ENCODE measurements around the gene MYO1B. TPM values are rescaled to one million over a fixed set of nuclear protein-coding genes. Genes with fewer than 3 reads are reported as not detected.

MYO1B gene
- total RNA-seq, 3 donors from 2014 or later = 35.1 to 64.8 (median 54.6) TPM

GRCh38 chr2:191258996-191259395 is 13.8 kb downstream of the MYO1B start:
- intact Hi-C loops (cut with DNase I, micrococcal nuclease) = no loop called here
- ATAC-seq (no peak), DNase-seq (no peak)
- Histone ChIP-seq H3K36me3 (ENCODE audit: low read depth) (no peaks in the 10 kb centered on the region), H3K4me1 (ENCODE audit: low read depth) (no peaks in the 10 kb centered on the region), H3K9me3 (no peaks in the 10 kb centered on the region), H3K4me3 (no peak overlapping the region)
- no peak for TF ChIP-seq CTCF (IDR thresholded peaks at IDR 0.05)

GRCh38 chr2:191262436-191262835 is 17.2 kb downstream of the MYO1B start:
- DNase-seq = no peak
- H3K4me3 ChIP-seq = no peak overlapping the region
- H3K9me3 ChIP-seq = no peaks in the 10 kb centered on the region
- intact Hi-C loops (cut with DNase I, micrococcal nuclease) = no loop called here
- peak; percentile 15 for ATAC-seq
- H3K36me3 ChIP-seq (ENCODE audit: low read depth) = no peaks in the 10 kb centered on the region
- H3K4me1 ChIP-seq (ENCODE audit: low read depth) = no peaks in the 10 kb centered on the region
- no peak for TF ChIP-seq CTCF (IDR thresholded peaks at IDR 0.05)

GRCh38 chr2:191263050-191263449 is 17.8 kb downstream of the MYO1B start:
- no peak for DNase-seq
- H3K9me3 ChIP-seq = no peaks in the 10 kb centered on the region
- H3K4me1 ChIP-seq (ENCODE audit: low read depth) = no peaks in the 10 kb centered on the region
- no peak overlapping the region for H3K4me3 ChIP-seq
- TF ChIP-seq CTCF (IDR thresholded peaks at IDR 0.05) = no peak
- peak; percentile 44 for ATAC-seq
- H3K36me3 ChIP-seq (ENCODE audit: low read depth) = no peaks in the 10 kb centered on the region
- intact Hi-C loops (cut with DNase I, micrococcal nuclease) = no loop called here

- no peak for ATAC-seq
Observed at GRCh38 chr2:191264647-191265081, 19.5 kb downstream of the MYO1B start.

GRCh38 chr2:191265311-191266170 is 20.3 kb downstream of the MYO1B start:
- Histone ChIP-seq H3K9me3 (no peaks in the 10 kb centered on the region), H3K36me3 (ENCODE audit: low read depth) (no peaks in the 10 kb centered on the region), H3K4me3 (no peak overlapping the region), H3K4me1 (ENCODE audit: low read depth) (no peaks in the 10 kb centered on the region)
- TF ChIP-seq CTCF (IDR thresholded peaks at IDR 0.05) = no peak
- peak; percentile 89 for ATAC-seq
- intact Hi-C loops (cut with DNase I, micrococcal nuclease) = no loop called here
- DNase-seq = peak in 1 of 3 donors; percentile 33

More at GRCh38 chr2:191264647-191265081, 19.5 kb downstream of the MYO1B start:
- intact Hi-C loops (cut with DNase I, micrococcal nuclease) = no loop called here
- TF ChIP-seq CTCF (IDR thresholded peaks at IDR 0.05) = no peak
- no peaks in the 10 kb centered on the region for H3K36me3 ChIP-seq (ENCODE audit: low read depth)
- no peaks in the 10 kb centered on the region for H3K9me3 ChIP-seq
- no peak overlapping the region for H3K4me3 ChIP-seq
- no peak for DNase-seq
- no peaks in the 10 kb centered on the region for H3K4me1 ChIP-seq (ENCODE audit: low read depth)

Data from mucosa of descending colon (tissue), 3 donors.